Adrenal gland (tissue), 12 donors: ENCODE data around the gene CTTN. TPM values are rescaled to one million over a fixed set of nuclear protein-coding genes. Genes with fewer than 3 reads are reported as not detected.

Source experiments
- DNase-seq, 7 donors: peaks; one replicate each; pipeline ENCODE4 v3.0.0-alpha.2; 2019 to 2020
- H3K27ac ChIP-seq, 5 donors: fragments of 200-600 bp; sonication (generic) in 4 of 5; 1 replicate in 3 of 5; 2 replicates in 2 of 5; pipeline versions ENCODE4 v1.5.1 to v1.8.0; 2016 to 2020; ENCODE audit warnings: mild to moderate bottlenecking in 1 of 5
- H3K27me3 ChIP-seq: fragments of 200-600 bp; 2 replicates; pipeline ENCODE4 v1.8.0; 2021
- H3K36me3 ChIP-seq, 2 donors: fragments of 200-600 bp; replicated peaks in 1 of 2; 1 replicate in 1 of 2; 2 replicates in 1 of 2; pipeline versions ENCODE4 v1.5.1 to v1.8.0; 2018 to 2022
- H3K4me1 ChIP-seq, 2 donors: fragments of 200-600 bp; replicated peaks in 1 of 2; 1 replicate in 1 of 2; 2 replicates in 1 of 2; pipeline versions ENCODE4 v1.5.1 to v1.8.0; 2018 to 2021
- H3K4me3 ChIP-seq, 4 donors: fragments of 200-600 bp; sonication (generic) in 3 of 4; one replicate each; pipeline ENCODE4 v1.5.1; 2016 to 2018
- H3K9me3 ChIP-seq, 3 donors: fragments of 200-600 bp; sonication (generic) in 1 of 3; replicated peaks in 1 of 3; 1 replicate in 2 of 3; 2 replicates in 1 of 3; pipeline versions ENCODE4 v1.5.1 to v1.8.0; 2016 to 2021
- POLR2A ChIP-seq, 2 donors: fragments of 450-650 bp; IDR thresholded peaks; one replicate each; pipeline ENCODE4 v1.6.1; 2017; ENCODE audit warnings: antibody characterized with exemption in 2 of 2, mild to moderate bottlenecking in 2 of 2, moderate library complexity in 1 of 2
- WGBS, 4 donors: extraction: QIAGEN DNeasy Blood & Tissue Kit in 2 of 4; methylation state at CpG; one replicate each; pipeline versions ENCODE4 v1.1.5 to v1.1.7; 2013 to 2017; 5-methylcytosine and 5-hydroxymethylcytosine counted together
- intact Hi-C, 2 donors: fragments of 100-400 bp; cut with DNase I; formaldehyde crosslinking; loops; one replicate each; pipeline versions ENCODE4 v1.14.1 to v1.15.0; 2022 to 2023
- polyA plus RNA-seq, 3 donors: library from polyadenylated mRNA; stranded (reverse); fragments of 200-250 nt in 2 of 3; fragments of 350-450 nt in 1 of 3; fragmentation: Illumina TruSeq in 1 of 3; extraction: RNeasy Lipid Tissue Mini Kit (QIAGEN cat#74804) in 1 of 3; gene quantifications; one replicate each; pipeline ENCODE4 v1.2.3, GENCODE V29; 2013 to 2014
- total RNA-seq, 9 donors: library from RNA; depleted of rRNA in 4 of 9; stranded (reverse); fragments of >200 nt in 4 of 9; fragments of 120-200 nt in 1 of 9; fragmentation: NEBNext Ultra II Directional in 1 of 9; extraction: Animal tissue kit (Norgen Biotek cat#: 25700) in 1 of 9; gene quantifications; one replicate each; pipeline versions ENCODE4 v1.1.0 to v1.2.4, GENCODE V29; 2013 to 2023
- TF ChIP-seq, protein P1 (sequence below), 6 experiments: fragments of 450-650 bp in 4 of 6; fragments of 200-600 bp in 2 of 6; sonication (generic) in 1 of 6; IDR thresholded peaks; 1 replicate in 5 of 6; 2 replicates in 1 of 6; pipeline versions ENCODE4 v1.5.1 to v1.8.0; 2016 to 2021; ENCODE audit warnings: antibody characterized with exemption in 6 of 6, mild to moderate bottlenecking in 2 of 6, moderate library complexity in 1 of 6
- donor health status: healthy with polysubstance abuse.
- donor health status: Bipolar disorder and iron deficiency.
- donor health status: DM: yes; HTN: yes; CAD: no.
- donor health status: DM: no; HTN: no; CAD: no.
- donor health status: DM: no; HTN: no; CAD: no.
- donor health status: DM: yes; HTN: yes; CAD: no.

CTTN gene
- total and polyA plus RNA-seq, 12 donors, result 157 to 419 (median 266) TPM

DNA sequence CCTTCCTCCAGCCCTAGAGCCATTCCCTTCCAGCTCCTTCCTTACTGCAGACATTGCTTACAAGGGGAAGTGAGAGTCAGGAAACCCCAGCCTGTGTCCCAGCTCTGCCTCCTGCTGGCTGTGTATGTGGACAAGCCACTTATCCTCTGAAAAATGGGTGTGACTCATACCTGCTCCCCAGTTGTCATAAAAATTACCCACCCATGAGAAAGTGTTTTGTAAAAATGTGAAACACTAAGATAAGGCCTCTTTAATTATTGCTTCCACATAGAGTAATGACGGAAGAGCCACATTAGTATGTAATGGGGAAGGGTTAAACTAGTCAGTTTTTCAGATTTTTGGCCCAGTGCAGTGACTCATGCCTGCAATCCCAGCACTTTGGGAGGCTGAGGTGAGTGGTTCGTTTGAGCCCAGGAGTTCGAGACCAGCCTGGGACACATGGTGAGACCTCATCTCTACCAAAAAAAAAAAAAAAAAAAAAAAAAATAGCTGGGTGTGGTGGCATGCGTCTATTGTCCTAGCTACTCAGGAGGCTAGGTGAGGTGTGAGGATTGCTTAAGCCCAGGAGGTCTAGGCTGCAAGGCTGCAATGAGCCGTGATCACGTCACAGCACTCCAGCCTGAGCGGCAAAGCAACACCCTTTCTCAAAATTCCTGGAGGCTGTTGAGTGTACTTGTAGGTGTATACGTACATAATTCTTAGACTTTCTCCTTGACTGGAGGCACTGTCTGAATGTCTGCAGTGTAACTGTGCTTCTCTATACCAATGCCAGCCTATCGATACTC lies 84.9 kb downstream of the CTTN start:
- Histone ChIP-seq H3K27ac (peak overlapping the region in 4 of 5 donors; percentile 60 to 92 (median 78)), H3K36me3 (no peaks in the 10 kb centered on the region), H3K9me3 (no peaks in the 10 kb centered on the region), H3K4me3 (no peak overlapping the region), H3K4me1 (peaks cover 9 to 11% of the 10 kb centered on the region in 2 donors), H3K27me3 (no peaks in the 10 kb centered on the region)
- intact Hi-C loops, result no loop called here
- 84 to 90% (median 87%) methylated on average over 9 of the region's 9 CpGs for WGBS, 4 donors
- TF ChIP-seq POLR2A (IDR thresholded peaks at IDR 0.05), result no peak
- TF ChIP-seq, protein P1, sequence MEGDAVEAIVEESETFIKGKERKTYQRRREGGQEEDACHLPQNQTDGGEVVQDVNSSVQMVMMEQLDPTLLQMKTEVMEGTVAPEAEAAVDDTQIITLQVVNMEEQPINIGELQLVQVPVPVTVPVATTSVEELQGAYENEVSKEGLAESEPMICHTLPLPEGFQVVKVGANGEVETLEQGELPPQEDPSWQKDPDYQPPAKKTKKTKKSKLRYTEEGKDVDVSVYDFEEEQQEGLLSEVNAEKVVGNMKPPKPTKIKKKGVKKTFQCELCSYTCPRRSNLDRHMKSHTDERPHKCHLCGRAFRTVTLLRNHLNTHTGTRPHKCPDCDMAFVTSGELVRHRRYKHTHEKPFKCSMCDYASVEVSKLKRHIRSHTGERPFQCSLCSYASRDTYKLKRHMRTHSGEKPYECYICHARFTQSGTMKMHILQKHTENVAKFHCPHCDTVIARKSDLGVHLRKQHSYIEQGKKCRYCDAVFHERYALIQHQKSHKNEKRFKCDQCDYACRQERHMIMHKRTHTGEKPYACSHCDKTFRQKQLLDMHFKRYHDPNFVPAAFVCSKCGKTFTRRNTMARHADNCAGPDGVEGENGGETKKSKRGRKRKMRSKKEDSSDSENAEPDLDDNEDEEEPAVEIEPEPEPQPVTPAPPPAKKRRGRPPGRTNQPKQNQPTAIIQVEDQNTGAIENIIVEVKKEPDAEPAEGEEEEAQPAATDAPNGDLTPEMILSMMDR (IDR thresholded peaks at IDR 0.05), result peak; percentile 14 to 58 (median 42)
- DNase-seq, result peak; percentile 45 to 79 (median 64)

DNA sequence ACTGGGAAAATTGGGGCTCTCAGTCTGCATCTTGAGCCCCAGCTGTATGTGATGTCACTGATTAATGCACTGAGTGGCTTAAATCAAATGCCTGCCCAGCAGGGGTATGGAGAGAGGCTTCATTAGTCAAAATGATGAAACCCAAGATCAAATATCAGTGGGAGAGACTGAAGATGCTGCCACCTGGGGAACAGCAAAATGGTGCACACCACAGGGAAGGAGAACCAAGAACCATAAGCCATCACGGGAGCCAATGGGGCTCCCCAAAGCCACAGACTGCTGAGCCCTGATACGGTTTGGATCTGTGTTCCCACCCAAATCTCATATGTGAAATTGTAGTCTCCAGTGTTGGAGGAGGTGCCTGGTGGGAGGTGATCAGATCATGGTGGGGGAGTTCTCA lies 85.6 kb downstream of the CTTN start:
- intact Hi-C loops, result no loop called here
- TF ChIP-seq, protein P1 (IDR thresholded peaks at IDR 0.05), result no peak
- no peak for TF ChIP-seq POLR2A (IDR thresholded peaks at IDR 0.05)

DNA sequence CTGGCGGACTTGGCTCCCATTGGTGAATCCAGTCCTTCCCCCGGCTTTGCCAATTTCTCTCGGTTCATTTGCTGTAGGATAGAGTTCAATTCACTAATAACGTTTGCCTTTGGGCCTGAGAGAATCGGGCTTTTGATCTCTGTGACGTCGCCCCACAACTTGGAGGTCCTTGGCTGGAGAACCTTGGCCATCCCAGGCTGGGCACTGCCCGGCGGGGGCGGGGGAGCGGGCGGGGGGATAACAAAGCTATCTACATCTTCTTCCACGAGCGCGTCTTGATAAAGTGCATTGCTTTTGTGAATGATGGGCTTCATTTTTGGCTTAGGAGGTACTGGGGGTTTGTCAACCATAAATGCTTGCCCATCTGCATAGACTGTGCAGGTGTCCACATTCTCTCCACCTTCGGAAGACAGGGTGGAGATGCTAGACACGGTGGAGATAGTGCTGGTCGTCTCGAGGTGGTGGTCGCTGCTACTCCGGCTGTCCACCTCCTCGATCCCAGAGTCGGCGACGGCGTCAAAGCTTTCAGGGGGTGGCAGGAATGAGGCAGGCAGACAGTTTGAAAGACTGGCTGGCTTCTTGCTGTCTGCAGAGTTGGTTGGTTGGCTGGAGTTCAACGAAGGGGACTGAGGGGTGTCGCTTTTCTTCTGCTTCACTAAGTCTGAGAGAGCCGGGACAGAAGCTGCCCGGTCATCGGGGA lies 87.1 kb downstream of the CTTN start:
- H3K36me3 ChIP-seq, result no peaks in the 10 kb centered on the region
- H3K4me1 ChIP-seq, result peaks cover 9 to 11% of the 10 kb centered on the region in 2 donors
- no peak overlapping the region for H3K27ac ChIP-seq
- WGBS, 4 donors, result 89 to 96% (median 93%) methylated on average over 30 to 31 of the region's 31 CpGs
- TF ChIP-seq POLR2A (IDR thresholded peaks at IDR 0.05), result no peak
- TF ChIP-seq, protein P1 (IDR thresholded peaks at IDR 0.05), result no peak
- no peak overlapping the region for H3K4me3 ChIP-seq
- intact Hi-C loops, result no loop called here
- no peak for DNase-seq
- no peaks in the 10 kb centered on the region for H3K27me3 ChIP-seq
- no peaks in the 10 kb centered on the region for H3K9me3 ChIP-seq

More for the DNA sequence above, 85.6 kb downstream of the CTTN start:
- no peaks in the 10 kb centered on the region for H3K36me3 ChIP-seq
- H3K4me3 ChIP-seq, result no peak overlapping the region
- no peaks in the 10 kb centered on the region for H3K9me3 ChIP-seq
- no peak overlapping the region for H3K27ac ChIP-seq
- no peak for DNase-seq
- H3K4me1 ChIP-seq, result peaks cover 9 to 11% of the 10 kb centered on the region in 2 donors
- H3K27me3 ChIP-seq, result no peaks in the 10 kb centered on the region
- 85 to 100% (median 92%) methylated on average over 2 of the region's 2 CpGs for WGBS, 4 donors

DNA sequence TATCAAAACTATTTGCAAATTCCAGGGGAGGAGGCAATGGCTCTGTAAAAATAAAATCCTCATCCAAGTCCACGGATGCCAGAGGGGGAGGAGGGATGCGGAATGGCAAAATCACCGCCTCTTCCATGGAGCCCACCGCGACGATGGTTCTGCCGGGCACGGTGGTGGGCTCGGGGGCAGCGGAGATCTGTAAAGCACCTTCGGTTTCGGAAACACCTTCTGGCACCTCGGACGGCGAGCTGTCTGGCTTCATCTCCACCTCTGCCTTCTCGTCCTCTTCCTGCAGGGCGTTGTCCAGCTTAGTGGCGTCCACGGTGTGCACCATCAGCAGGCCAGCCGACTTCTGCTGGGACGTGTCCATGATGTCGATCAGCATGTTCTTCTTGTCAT lies 87.7 kb downstream of the CTTN start:
- TF ChIP-seq POLR2A (IDR thresholded peaks at IDR 0.05), result no peak
- TF ChIP-seq, protein P1 (IDR thresholded peaks at IDR 0.05), result no peak
- Histone ChIP-seq H3K36me3 (no peaks in the 10 kb centered on the region), H3K27me3 (no peaks in the 10 kb centered on the region), H3K4me3 (no peak overlapping the region), H3K4me1 (peaks cover 9 to 11% of the 10 kb centered on the region in 2 donors), H3K9me3 (no peaks in the 10 kb centered on the region), H3K27ac (no peak overlapping the region)
- 93 to 96% (median 95%) methylated on average over 21 to 22 of the region's 22 CpGs for WGBS, 4 donors
- DNase-seq, result no peak
- intact Hi-C loops, result no loop called here
